Muscle layer of colon (tissue), 2 donors: ENCODE measurements around the gene DBX2.
"Not testable (repeated sequence)": the region's sequence is repeated elsewhere in the genome, so short reads cannot be mapped to it uniquely, and the experiment has no call there.

Experiments used
- H3K27ac ChIP-seq: one replicate; pipeline ENCODE4 v1.7.0; 2013; ENCODE audit warnings: low read depth, mild to moderate bottlenecking, low read length, moderate library complexity
- H3K27me3 ChIP-seq, 2 donors: one replicate each; pipeline ENCODE4 v1.7.0; 2013; ENCODE audit warnings: low read length in 2 of 2, mild to moderate bottlenecking in 2 of 2; ENCODE audit not compliant: insufficient read depth in 2 of 2, control insufficient read depth in 1 of 2
- H3K36me3 ChIP-seq: one replicate; pipeline ENCODE4 v1.7.0; 2013; ENCODE audit warnings: mild to moderate bottlenecking, low read length; ENCODE audit not compliant: insufficient read depth
- H3K4me1 ChIP-seq: one replicate; pipeline ENCODE4 v1.7.0; 2013; ENCODE audit warnings: mild to moderate bottlenecking, low read length; ENCODE audit not compliant: insufficient read depth
- H3K4me3 ChIP-seq, 2 donors: one replicate each; pipeline ENCODE4 v1.7.0; 2013; ENCODE audit warnings: low read length in 2 of 2, low read depth in 1 of 2, mild to moderate bottlenecking in 1 of 2, moderate library complexity in 1 of 2
- H3K9ac ChIP-seq: one replicate; pipeline ENCODE4 v1.7.0; 2013; ENCODE audit warnings: low read length
- H3K9me3 ChIP-seq: one replicate; pipeline ENCODE4 v1.7.0; 2013; ENCODE audit warnings: mild to moderate bottlenecking, low read length
- donor health status: abdominal sarcoma.
- donor health status: Adenocarcinoma of cecum.

The DBX2 gene

DNA sequence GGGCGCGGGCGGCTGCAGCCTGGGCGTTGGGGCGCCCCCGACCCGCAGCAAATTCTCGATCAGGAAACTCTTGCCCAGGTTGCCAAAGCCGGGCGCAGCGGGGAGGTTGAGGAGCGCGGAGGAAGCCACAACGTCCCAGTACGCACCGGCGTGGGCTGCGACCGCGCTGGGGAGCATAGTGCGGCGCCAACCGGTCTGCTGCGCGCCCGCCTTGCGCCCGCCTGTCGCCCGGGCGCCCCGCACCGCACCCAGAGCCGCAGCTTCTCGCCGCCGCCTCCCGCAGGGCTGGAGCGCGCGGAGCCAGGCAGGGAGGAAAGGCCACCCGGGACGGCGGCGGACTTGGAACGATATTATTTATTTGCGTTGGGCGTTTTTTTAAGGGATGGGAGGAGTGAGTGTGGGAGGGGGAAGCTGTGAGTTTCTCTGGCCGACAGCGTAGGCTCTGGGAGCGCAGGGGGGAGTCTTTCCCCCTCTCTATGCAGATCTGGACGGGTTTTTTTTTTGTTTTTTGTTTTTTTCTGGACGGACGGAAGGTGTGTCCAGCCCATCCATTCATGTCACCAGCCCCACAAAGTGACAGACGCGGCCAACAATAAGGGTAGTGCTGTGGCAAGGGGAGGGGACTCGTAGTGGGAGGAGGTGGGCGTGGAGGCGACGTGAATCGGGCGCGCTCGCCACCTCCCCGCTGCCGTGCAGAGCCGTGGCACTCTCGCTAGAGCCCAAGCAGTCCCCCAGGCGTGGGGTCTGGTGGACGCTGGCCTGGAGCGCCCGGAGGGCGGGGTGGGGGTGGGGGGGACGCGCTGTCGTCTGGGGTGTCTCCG lies at the start of gene DBX2:
Gene DBX2 (minus strand): TSS at position 349 of the 821 bp plus-strand sequence. CDS start 172 bp downstream, at position 177.
- Histone ChIP-seq H3K9me3 (no peaks in the 10 kb centered on the region), H3K27ac (no peak within 1 kb of the TSS), H3K4me1 (no peaks in the 10 kb centered on the region), H3K36me3 (no peaks in the 10 kb centered on the region), H3K27me3 (peaks cover 0 to 15% of the 10 kb centered on the region in 2 donors), H3K4me3 (peak within 1 kb of the TSS in 1 of 2 donors; percentile 8), H3K9ac (no peak within 1 kb of the TSS)

DNA sequence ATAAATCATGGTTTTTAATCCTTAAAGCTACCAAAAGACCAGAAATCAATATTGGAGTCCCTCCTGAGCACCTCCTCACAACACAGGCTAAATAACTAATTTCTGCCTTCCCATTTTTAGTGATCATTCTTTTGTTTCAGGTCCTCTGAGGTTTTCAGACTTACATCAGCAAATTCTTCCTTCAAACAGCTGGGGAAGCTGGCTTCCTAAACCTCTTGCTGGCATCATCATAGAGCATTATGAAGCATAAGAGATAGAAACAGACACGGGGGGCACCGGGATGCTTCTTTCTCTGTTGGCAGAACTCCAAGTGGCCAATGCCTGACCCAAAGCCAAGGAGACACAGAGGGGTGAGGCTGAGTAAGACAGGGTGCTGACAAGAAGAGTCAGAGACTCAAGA lies 47.9 kb upstream of the DBX2 start:
- no peaks in the 10 kb centered on the region for H3K9me3 ChIP-seq
- H3K4me1 ChIP-seq, result no peaks in the 10 kb centered on the region
- no peak overlapping the region for H3K4me3 ChIP-seq
- H3K36me3 ChIP-seq, result no peaks in the 10 kb centered on the region
- no peak overlapping the region for H3K27ac ChIP-seq
- H3K9ac ChIP-seq, result no peak overlapping the region
- no peaks in the 10 kb centered on the region for H3K27me3 ChIP-seq

DNA sequence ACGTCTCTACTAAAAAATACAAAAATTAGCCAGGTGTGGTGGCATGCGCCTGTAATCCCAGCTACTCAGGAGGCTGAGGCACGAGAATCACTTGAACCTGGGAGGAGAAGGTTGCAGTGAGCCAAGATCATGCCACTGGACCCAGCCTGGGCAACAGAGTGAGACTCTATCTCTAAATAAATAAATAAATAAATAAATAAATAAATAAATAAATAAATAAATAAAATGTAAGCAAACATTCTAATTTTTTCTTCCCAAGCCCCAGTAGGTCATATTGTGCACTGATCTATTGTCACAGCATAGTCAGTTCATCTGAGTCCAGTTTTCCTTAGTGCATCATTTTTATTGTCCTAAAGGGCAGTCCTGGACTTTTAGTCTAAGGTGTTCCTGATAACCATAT lies 44.5 kb upstream of the DBX2 start:
- not testable (repeated sequence) for H3K36me3 ChIP-seq, H3K4me1 ChIP-seq, H3K9me3 ChIP-seq, H3K9ac ChIP-seq, H3K27ac ChIP-seq, H3K4me3 ChIP-seq, H3K27me3 ChIP-seq

DNA sequence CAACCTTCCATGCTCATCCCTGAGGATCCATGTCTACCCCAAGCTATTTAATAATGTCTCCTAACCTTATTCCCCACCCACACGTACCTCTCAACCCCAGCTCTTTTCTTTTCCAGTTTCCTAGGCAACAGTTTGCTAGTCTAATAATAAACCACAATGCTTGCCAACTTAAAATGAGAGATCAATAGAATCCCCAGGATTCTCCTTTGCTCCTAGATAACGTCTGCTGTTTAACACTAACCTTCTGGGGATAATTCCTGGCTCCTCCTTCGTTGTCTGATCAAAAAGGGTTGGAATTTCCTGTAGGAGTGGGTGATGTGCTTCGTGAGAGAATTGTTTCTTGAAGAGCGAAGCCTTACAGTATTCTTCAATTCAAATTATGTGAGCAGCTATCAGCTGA lies 42.2 kb upstream of the DBX2 start:
- no peak overlapping the region for H3K27ac ChIP-seq
- H3K4me3 ChIP-seq, result no peak overlapping the region
- H3K27me3 ChIP-seq, result no peaks in the 10 kb centered on the region
- H3K4me1 ChIP-seq, result no peaks in the 10 kb centered on the region
- H3K9ac ChIP-seq, result no peak overlapping the region
- no peaks in the 10 kb centered on the region for H3K9me3 ChIP-seq
- H3K36me3 ChIP-seq, result no peaks in the 10 kb centered on the region

DNA sequence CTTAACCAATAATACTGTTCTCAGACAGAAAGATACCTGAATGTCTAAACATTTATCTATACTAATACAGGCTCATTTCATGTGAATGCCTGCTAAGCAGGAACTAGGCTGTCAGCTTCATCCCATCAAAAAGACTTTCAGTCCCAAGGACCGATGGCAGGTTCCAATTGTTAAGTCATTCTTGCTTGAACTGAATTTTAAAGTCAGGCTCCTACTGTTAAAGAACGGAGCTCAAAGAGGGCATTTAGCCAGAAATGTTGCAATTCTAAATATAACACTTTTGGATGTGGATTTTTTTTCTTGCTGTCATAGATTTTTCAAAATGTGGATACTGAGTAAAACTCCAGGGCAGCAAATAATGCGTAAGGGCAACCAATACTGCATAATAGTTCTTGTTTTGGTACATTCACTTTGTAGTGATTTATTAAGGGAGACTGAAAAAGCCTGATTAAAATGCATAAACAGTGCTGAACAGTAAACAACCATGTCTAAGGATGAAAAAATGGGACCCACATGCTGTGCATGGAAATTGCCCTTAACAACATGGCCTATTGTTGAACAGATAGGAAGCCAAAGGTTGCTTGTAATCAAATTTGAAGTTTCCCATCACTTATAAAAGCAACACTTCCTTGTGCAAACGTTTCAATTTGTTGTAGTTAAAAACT lies 38.6 kb upstream of the DBX2 start:
- H3K27me3 ChIP-seq, result no peaks in the 10 kb centered on the region
- H3K4me1 ChIP-seq, result no peaks in the 10 kb centered on the region
- H3K4me3 ChIP-seq, result no peak overlapping the region
- H3K9ac ChIP-seq, result no peak overlapping the region
- H3K27ac ChIP-seq, result no peak overlapping the region
- H3K36me3 ChIP-seq, result no peaks in the 10 kb centered on the region
- no peaks in the 10 kb centered on the region for H3K9me3 ChIP-seq

DNA sequence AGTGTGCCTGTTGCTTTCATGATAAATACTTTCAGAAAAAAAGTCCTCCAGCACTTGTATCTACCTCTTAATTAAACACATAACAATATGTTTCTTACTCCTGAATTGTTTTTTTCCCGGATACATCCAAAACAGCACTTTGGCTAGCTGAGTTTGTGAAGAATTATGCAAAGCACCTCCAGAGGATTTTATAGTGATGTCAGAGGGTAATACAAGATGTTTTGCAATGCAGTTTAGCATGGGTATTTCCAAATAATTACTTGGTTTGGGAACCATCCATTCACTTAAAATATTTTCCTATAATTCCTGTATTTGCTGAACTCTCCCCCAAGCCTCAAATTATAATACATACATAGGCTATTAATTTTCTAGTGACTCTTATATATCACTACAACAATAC lies 37.7 kb upstream of the DBX2 start:
- H3K4me1 ChIP-seq, result no peaks in the 10 kb centered on the region
- H3K27me3 ChIP-seq, result no peaks in the 10 kb centered on the region
- H3K27ac ChIP-seq, result no peak overlapping the region
- no peak overlapping the region for H3K4me3 ChIP-seq
- no peak overlapping the region for H3K9ac ChIP-seq
- no peaks in the 10 kb centered on the region for H3K36me3 ChIP-seq
- H3K9me3 ChIP-seq, result no peaks in the 10 kb centered on the region

DNA sequence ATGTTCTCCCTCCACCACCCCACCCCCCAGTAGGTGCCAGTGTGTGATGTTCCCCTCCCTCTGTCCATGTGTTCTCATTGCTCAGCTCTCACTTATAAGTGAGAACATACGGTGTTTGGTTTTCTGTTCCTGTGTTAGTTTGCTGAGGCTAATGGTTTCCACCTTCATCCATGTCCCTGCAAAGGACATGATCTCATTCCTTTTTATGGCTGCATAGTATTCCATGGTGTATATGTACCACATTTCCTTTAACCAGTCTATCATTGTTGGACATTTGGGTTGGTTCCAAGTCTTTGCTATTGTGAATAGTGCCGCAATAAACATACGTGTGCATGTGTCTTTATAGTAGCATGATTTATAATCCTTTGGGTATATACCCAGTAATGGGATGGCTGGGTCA lies 33.3 kb upstream of the DBX2 start:
- not testable (repeated sequence) for H3K9ac ChIP-seq, H3K4me3 ChIP-seq

DNA sequence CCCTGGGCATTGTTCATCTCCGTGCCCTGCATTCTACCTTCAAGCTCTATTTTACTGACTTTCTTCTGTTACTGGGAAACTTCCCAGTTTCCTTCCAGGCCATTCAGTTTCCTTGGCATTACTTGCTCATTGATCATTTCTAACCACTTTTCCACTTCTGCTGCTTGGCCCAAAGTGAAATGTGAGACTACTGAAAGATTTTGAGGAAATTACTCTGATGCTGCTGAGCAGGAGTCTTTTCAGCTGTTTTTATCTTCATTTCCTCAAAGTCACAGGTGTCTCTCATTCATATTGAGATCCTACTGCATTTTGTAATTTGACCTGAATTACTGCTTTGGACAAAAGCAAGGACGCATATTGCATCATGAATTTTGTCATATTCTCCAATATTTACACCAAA lies 26.4 kb upstream of the DBX2 start:
- no peak overlapping the region for H3K9ac ChIP-seq
- H3K9me3 ChIP-seq, result no peaks in the 10 kb centered on the region
- no peak overlapping the region for H3K4me3 ChIP-seq
- H3K4me1 ChIP-seq, result no peaks in the 10 kb centered on the region
- H3K36me3 ChIP-seq, result no peaks in the 10 kb centered on the region
- H3K27ac ChIP-seq, result no peak overlapping the region
- H3K27me3 ChIP-seq, result no peaks in the 10 kb centered on the region

More for the DNA sequence above, 33.3 kb upstream of the DBX2 start:
- H3K4me1 ChIP-seq, H3K27me3 ChIP-seq, H3K9me3 ChIP-seq, H3K36me3 ChIP-seq, H3K27ac ChIP-seq: not testable (repeated sequence)

DNA sequence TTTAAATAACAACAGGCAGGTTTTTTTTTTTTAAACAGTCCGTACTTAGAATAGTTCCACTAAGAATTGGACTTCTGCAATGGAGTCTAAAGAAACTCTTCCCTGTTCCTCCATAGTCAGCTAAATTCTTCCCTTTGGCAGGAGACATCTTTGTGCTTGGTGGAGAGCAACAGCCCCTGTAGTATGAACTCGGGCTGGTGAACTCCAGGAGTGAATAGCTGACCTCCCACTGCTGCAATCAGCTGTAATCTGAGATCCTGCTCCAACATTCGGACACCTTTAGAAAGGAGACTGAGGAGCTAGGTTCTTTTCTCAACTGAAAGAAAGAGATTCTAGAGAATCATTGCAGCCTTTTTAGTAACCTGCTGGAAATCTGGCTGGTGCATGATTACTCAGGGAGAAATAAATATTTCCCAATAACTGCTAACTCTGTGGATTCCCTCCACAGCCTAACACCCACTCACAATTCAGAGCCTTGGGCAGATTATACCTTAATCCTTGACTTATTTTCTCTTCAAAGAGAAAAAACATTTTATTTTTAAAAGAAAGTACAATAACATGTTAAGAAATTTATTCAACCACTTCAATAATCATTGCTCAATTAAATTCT lies 25.6 kb upstream of the DBX2 start:
- no peak overlapping the region for H3K27ac ChIP-seq
- H3K36me3 ChIP-seq, result no peaks in the 10 kb centered on the region
- H3K4me3 ChIP-seq, result no peak overlapping the region
- H3K9ac ChIP-seq, result no peak overlapping the region
- no peaks in the 10 kb centered on the region for H3K9me3 ChIP-seq
- no peaks in the 10 kb centered on the region for H3K4me1 ChIP-seq
- H3K27me3 ChIP-seq, result no peaks in the 10 kb centered on the region

DNA sequence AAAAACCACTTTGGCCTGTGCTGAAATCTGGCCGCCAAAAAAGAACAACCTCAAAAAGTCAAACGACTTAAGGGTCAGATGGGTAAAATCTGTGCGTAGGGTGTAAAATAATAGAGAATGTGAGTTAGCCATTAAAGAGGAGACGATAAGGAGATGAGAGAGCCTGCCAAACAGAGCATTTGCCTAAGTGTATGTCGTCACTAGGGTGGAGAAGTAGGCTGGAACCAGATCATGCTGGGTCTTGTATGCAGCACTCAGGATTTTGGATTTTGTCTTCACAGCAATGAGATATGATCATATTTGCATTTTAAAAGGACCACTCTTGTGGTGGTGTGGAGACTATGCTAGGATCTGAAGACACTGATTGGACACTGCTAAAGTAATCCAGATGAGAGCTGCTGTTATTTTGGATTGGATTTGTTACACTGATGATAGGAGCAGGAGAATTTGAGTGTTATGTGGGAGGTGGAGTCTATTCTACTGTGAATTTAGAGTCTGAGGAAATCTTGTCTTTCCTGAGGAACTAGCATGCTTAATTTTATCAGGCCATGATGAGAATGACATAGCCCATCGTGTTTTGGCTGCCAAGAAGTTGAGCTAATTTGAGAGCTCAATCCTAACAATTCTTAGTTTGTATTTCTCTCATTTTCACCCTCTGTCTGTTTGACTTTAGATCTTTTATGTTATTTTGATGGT lies 24.8 kb upstream of the DBX2 start:
- no peak overlapping the region for H3K9ac ChIP-seq

DNA sequence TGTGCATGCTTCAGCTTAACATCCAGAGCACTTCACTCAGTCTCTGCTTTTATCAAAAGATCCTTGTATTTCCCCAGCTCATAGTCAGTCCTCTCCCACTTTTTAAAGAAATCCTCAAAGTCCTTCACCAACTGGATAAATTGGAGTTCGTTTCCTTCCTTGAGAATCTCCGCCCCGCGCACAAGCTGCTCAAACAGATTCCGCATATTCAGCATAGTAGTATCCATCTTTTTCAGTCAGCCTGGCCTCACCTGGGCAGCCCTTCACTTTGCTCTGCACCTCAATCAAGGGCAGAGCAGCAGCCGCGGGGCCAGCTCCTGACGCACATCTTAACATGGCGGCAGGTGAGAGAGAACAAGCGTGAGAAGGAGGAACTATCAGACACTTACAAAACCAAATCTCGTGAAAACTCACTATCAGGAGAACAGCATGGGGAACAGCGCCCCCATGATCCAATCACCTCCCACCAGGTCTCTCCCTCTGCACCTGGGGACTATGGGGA lies 14.3 kb upstream of the DBX2 start:
- Histone ChIP-seq H3K9ac (no peak overlapping the region), H3K27me3 (no peaks in the 10 kb centered on the region), H3K36me3 (no peaks in the 10 kb centered on the region), H3K27ac (no peak overlapping the region), H3K4me1 (no peaks in the 10 kb centered on the region), H3K4me3 (no peak overlapping the region), H3K9me3 (no peaks in the 10 kb centered on the region)

More for the DNA sequence above, 24.8 kb upstream of the DBX2 start:
- no peak overlapping the region for H3K4me3 ChIP-seq
- no peaks in the 10 kb centered on the region for H3K36me3 ChIP-seq
- H3K27ac ChIP-seq, result no peak overlapping the region
- H3K4me1 ChIP-seq, result no peaks in the 10 kb centered on the region
- H3K9me3 ChIP-seq, result no peaks in the 10 kb centered on the region
- H3K27me3 ChIP-seq, result no peaks in the 10 kb centered on the region
